Measurements from ENCODE around the gene ADGRG7.
A peak's percentile ranks its signal among the peaks of the same experiment; 100 is the strongest.
"Not testable (repeated sequence)": the region's sequence is repeated elsewhere in the genome, so short reads cannot be mapped to it uniquely, and the experiment has no call there.

ADGRG7 gene

DNA sequence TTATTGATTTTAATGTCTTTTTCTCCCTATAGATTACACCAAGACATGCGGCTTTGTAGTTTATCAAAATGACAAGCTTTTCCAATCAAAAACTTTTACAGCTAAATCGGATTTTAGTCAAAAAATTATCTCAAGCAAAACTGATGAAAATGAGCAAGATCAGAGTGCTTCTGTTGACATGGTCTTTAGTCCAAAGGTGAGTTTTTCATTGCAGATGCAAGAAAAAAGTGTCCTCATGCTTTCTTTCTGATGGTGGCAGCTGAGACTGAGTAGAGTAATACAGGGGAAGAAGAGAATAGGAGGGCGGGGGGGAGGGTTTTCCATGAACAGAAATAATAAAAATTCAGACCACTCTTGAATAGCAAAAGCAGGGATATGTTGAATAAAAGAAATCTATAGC is 36.5 kb downstream of the ADGRG7 start:
- DNase-seq (ENCODE audit: low read depth), result no peak

DNA sequence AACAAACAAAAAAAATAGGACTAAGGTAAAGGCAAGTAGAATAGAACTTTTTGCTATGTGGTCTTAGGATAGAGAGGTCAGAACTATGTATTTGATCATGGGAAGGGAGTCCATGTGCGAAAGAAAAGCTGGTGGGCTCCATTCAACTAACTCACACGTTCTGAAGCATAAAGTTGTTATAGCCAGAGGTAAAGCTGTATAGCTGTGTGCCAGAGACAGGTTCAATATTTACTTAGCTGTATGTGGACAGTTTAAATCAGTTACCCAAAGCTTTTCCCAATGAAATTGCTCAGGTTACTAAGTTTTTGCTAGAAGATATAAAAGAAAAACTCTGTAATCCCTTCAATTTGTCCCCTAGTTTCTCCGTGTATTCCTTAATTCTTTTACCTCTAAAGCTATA is 37.8 kb downstream of the ADGRG7 start:
- no peak for DNase-seq (ENCODE audit: low read depth)

DNA sequence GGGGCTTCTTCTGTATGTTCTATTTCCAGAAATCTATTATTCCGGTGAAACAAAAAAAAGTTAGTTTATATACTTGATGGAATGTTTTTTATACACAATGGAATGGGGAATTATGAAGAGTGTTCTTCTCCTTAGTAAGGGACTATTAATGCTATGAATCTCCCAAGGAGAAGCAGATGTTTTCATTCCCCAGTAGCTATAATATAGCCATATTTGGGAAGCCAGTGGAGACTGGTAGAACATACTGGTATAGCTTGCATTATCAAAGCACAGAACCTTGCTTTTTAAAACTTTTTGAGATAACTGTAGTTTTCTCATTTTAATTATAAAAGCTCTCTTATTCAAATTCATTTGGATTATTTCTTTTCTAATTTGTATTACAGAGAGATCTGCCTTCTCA is 38.3 kb downstream of the ADGRG7 start:
- no peak for DNase-seq (ENCODE audit: low read depth)

DNA sequence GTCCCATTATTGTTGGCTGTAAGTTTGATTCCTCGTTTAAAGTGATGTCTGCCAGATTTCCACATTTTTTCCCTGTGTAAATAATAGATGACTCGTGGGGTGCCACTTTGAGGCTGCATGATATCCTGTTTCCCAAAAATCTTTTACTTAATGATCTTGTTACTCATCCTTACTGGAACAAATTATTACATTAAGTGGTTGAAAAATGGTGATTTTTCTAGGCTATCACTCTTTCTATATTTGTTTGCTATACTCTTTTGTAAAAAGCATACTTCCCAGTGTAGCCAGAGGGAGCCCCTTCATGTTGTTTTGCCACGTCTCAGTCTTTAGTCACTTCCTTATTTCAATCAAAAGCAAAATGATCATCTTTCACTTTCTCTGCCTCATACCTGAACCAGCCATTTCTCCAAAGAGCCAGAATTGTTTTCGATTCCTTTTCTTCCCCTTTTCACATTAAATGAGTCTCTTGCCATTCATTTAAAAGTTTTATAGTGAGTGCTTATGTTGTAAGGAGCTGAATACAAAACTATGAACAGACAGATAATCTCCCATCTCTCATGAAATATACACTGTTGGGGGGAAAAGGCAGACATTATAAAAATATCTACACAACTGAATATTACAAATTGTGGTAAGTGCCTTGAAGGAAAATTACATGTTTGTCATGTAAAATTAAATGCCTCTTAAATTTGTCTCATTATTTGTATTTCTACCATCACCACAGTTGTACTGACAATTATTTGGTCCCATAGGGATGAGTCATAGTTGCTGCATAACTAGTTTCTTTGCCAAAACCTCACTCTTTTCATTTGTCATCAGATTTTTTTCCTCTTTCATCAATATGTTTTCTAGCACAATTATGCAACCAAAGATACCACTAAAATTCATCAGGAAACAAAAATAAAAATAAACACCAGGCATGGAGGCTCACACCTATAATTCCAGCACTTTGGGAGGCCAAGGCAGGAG is 41.5 kb downstream of the ADGRG7 start:
- peak; percentile 21 for DNase-seq (ENCODE audit: low read depth)

DNA sequence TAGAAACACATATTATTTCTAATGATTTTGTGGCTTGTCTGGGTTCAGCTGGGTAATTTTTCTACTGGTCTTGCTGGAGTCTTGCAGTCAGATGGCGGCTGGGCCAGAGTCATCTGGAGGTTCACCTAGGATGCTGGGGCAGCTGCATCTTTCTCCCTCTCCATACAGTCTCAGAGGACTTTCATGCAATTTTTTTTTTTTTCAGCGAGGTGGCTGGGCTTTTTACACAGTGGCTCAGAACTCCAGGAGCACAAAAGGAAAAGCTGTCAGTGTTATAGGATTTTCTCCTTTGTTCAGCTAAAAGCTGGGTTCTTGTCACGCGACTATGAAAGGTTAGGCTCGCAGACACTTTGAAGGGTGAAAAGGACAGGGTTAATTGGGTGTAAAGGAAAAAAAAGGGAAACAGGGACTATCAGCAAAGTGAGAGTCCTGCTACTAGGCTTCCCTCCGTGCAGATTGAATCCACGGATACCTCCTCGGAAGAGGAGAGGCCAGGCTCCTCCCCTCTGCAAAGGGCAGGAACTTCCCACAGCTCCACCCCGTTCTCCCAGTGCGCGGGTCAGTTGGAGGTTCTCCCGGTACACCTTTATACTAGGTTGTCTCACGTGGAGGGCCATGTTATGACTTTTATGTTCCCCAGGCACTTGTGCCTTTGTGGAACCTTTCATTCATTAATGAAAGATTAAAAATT is 44.3 kb downstream of the ADGRG7 start:
- no peak for DNase-seq (ENCODE audit: low read depth)

DNA sequence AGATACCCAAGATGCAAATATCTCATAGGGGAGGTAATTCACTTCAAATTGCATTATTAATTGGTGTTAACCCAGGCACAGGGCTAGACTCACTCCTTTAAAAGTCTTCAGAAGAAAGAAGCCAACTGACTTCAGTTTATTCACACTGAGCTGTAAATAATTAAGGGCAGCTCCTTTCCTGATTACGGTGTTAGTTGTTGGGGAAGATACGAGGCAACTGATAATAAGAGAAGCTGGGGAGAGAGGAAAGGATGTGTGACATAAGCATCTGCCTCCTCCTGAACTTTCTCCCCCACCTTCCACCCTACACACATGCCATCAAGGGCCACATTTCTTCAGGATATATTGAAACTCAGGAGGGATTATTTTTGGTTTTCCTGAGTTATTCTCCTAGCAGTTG is 47.5 kb downstream of the ADGRG7 start:
- no peak for DNase-seq (ENCODE audit: low read depth)

DNA sequence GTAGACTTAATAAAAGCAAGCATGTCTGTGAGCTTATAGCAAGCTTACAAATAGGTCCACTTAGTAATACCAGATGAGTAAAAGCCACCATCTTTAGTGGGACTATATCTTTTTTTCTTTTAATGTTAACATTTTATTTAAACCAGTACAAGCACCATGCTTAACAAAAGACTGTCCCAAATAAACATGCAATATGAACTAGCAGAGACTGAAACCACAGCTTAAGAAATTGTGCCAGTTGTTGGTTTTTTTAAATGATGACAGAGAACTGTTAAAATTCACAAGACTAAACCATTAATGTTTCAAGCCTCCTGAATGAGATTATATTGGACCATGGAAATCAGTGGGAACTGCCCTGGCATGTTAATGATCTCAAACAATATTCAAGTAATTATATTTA is 51.9 kb downstream of the ADGRG7 start:
- DNase-seq (ENCODE audit: low read depth), result not testable (repeated sequence)

DNA sequence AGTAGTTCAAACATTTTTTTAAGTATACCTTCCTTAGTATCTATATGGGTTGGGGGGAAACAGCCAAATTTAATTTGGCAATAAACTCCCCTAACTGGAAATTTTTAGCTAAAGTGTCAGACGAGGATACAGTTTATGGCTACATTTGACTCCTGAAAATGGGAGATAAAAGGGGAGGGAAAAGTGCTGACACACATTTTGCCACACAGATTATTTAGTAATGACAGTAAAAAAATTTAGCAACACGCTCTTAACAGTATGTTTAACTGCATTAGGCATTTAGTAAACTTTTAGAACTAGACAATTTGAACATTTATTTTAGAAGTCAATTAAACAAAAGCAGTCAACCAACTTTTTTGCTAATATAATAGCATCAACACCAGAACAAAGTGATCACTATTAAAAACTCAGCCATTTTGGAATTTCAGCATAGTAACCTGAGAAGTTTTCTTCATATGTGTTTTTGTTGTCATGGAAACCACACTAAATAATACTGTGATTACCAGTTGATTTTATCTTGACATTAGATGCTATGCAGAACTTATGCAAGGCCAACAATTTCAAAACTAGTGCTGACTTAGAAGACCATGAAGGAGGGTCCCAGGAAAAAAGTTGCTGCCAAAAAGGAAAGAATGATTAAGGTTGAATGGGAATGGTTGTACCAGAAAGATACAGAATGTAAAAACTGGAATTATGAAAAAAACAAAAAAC is 52.9 kb downstream of the ADGRG7 start:
- no peak for DNase-seq (ENCODE audit: low read depth)

DNA sequence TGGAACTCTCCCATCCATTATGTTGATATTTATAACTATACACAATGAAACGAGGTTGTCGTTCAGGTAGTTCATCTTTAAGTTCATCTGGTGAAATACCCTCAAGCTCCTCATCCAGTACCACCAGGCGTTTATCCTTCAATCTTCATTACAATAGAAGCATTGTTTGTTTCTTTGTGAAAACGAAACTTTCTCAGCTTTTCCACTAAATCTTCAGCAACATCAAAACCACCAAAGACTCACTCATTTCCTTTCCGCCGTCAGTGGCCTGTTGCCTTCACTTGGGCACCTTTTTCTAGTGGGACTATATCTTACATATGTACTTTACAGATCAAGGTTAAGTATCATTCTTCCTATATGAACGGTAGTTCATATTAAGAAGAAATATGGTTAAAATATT is 55.8 kb downstream of the ADGRG7 start:
- DNase-seq (ENCODE audit: low read depth), result no peak

DNA sequence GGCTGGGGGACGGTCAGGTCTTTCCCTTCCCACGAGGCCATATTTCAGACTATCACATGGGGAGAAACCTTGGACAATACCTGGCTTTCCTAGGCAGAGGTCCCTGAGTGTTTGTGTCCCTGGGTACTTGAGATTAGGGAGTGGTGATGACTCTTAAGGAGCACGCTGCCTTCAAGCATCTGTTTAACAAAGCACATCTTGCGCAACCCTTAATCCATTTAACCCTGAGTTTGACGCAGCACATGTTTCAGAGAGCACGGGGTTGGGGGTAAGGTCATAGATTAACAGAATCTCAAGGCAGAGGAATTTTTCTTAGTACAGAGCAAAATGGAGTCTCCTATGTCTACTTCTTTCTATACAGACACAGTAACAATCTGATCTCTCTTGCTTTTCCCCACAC is 57.3 kb downstream of the ADGRG7 start:
- DNase-seq (ENCODE audit: low read depth), result peak; percentile 18

DNA sequence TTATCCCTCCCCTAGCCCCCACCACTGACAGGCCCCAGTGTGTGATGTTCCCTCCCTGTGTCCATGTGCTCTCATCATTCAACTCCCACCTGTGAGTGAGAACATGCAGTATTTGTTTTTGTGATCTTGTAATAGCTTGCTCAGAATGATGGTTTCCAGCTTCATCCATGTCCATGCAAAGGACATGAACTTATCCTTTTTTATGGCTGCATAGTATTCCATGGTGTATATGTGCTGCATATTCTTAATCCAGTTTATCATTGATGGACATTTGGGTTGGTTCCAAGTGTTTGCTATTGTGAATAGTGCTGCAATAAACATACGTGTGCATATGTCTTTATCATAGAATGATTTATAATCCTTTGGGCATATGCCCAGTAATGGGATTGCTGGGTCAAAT is 57.9 kb downstream of the ADGRG7 start:
- DNase-seq (ENCODE audit: low read depth), result not testable (repeated sequence)

DNA sequence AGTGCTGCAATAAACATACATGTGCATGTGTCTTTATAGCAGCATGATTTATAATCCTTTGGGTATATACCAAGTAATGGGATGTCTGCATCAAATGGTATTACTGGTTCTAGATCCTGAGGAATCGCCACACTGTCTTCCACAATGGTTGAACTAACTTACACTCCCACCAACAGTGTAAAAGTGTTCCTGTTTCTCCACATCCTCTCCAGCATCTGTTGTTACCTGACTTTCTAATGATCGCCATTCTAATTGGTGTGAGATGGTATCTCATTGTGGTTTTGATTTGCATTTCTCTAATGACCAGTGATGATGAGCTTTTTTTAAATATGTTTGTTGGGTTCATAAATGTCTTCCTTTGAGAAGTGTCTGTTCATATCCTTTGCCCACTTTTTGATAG is 61.6 kb downstream of the ADGRG7 start:
- DNase-seq (ENCODE audit: low read depth), result not testable (repeated sequence)

DNA sequence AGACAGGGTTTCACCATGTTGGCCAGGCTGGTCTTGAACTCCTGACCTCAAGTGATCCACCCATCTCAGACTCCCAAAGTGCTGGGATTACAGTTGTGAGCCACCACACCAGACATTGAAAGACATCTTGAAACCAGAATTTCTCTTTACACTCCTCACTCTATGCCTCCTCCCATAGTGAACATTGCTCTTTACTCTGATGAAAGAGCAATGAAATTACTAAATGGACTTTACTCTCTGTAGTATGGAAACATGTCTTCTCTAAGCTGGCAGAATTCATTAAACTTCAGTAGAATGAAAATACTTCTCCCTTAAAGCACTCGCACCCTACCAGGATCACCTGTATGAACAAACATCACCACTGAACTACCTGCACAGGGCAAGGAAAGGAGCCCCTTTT is 72.1 kb downstream of the ADGRG7 start:
- no peak for DNase-seq (ENCODE audit: low read depth)

DNA sequence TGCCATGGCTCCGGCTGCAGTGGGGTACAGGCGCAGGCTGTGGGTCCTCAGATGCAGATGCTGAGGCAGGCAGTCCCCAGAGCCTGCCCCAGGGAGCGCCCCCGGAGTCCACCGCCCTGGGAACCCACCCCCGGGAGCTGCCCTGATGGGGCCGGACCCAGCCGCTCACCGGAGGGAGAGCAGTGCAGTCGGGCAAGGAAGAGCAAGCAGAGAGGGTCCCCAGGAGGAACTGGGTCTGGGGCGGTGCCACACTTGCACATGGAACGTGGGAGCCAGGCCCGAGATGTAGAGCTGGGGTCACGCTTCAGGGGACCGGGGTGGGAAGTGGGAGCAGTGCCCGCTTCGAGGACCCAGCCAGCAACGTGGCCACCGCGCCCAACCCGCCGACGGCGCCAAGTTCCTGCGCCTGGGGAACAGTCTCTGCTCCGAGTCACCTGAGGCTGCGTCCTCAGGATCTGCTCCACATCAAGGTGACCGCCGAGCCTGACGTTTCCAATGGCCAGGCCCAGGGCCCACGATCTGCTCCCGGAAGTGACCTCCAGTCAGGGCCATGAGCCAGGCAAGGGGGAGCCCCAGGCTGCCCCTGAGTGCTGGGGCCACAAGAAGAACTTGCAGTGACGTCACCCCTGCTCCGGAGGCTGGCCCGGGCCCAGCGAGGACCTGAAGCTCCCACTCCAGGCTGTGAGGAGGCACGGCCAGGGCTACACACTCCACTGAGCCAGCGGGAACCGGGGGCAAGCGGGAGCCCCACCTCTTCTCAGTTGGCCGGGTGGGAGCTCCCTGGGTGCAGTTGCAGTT is 72.9 kb downstream of the ADGRG7 start:
- DNase-seq (ENCODE audit: low read depth), result no peak

DNA sequence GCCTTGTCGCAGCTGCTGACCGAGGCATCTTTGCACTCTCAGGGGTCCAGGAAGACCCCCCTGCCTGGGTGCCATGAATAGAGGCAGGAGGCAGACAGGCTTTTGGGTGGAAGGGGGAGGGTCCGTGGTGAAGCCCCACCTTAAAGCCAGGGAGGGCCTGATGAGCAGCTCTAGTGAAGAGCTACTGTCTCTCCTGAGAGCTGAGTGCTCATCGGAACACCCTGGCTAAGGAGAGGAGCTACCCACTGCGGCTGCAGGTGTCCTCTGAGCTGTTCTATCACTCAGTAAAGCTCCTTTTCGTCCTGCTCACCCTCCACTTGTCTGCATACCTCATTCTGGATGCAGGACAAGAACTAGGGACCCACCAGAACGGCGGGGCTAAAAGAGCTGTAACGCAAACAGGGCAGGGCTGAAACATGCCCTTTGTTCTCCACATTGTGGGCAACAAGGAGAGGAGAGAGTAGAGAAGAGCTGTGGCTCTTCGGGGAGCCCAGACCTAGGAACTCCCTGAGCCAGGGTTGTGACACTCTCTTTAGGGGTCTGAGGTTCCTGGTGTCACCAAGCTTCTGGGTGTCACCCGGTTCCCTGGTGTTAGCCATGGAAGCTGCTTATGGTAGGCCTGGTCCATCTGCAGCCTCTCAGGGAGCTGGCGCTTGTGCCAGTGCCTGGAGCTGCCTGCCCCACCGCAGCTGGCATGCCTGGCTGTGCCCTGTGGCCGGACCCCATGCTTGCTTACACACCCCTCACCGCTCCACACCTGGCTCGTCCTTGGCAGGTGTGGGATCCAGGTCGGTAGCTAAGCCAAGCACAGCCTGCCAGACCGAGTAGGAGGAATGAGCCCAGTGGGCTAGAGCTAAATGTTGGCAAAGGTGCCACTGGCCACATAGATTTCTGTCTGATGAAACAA is 73.7 kb downstream of the ADGRG7 start:
- DNase-seq (ENCODE audit: low read depth), result no peak

DNA sequence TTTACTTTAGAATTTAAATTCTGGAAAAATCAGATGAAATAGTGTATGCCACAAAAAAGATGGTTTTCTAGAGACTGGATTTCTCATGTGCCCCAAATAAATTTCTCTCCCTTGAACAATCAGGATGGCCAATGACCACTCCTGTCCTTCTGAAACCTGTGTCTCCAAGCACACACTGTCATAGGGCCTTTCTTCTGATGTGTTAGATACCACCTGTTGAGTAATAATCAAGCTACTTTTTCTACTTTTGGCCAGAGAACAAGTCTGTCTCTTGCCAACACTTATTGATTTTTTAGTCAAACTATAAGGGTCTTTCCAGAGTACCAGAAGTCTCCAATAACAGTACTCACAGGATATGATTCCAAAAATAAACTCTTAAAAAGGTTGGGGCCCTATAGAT is 83.8 kb downstream of the ADGRG7 start:
- no peak for DNase-seq (ENCODE audit: low read depth)

DNA sequence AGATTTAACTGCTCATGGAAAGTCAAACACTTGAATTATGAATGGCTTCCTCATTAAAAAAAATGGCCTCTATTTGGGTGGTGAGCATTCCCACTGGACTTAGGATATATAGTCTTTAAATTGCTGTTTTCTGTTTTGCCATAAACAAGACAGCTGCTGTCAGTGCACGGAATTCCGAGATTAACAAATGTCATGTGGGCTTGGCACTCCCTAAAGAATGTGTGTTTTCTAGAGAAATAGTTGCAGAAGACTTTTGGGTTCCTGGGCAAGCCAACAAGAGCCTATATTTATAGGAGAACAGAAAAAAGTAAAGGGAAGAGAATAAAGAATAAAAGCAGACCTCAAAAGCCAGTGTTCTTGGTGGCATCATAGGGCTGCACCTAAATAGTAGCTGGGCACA is 86.3 kb downstream of the ADGRG7 start:
- no peak for DNase-seq (ENCODE audit: low read depth)

DNA sequence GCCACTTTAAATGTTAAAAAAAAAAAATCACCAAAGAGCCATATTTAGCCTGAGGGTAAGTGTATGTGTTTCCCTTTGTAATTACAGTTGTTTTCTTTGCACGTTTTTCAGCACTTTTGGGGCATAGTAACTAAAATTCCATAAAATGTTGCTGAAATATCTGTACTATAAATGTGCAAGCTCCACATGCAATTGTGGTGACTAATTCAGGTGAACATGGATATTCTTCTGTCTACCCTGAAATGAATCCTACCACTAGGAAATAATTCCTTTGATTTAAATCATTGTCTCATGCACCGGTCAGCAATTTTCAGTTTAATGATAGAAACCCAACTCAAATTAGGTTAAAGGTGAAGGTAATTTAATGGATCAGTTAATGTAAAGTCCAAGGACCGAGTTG is 86.8 kb downstream of the ADGRG7 start:
- no peak for DNase-seq (ENCODE audit: low read depth)

DNA sequence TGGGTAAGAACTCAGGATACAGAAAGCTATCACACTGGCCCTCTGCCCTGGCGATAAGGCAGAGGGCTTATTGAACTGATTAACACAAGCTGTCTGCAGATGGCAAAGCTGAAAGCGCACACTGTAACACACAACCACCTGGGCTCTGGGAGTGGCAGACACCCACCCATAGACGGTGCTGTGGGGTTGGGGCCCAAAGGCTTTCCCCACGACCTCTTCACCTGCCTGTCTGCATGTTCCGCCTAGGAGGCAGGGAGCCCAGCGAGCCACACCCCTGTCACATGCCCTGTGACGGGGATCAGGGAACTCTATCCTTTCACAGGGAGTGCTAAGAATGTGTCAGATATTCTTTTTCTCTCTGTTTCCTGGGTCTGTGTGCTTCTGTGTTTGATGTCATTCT is 87.8 kb downstream of the ADGRG7 start:
- DNase-seq (ENCODE audit: low read depth), result no peak

DNA sequence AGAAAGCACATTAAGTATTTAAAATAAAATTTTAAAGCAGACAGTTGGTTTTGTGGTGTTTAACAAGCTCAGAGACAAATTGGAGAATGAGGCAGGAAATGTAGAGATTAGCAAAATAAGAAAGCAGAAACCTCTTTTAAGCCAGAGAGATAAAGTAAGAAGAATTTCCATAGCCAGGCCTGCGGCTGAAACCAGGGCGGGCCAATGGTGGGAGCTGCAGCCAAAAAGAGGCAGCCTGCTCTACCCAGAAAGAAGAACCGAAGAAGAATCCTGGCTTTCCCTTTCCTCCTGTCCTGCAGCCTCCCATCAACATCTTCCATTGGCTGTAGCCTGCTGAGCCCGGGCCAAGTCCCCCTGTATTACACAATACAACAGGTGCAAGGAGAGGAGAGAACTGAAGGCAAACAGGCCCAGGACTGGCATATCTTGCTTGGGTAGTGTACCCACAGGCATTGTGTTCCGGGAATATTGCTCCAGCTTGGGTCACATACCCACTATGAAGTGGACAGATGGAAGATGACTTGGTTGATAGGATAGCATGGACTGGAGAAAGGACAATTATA is 88.4 kb downstream of the ADGRG7 start:
- no peak for DNase-seq (ENCODE audit: low read depth)

DNA sequence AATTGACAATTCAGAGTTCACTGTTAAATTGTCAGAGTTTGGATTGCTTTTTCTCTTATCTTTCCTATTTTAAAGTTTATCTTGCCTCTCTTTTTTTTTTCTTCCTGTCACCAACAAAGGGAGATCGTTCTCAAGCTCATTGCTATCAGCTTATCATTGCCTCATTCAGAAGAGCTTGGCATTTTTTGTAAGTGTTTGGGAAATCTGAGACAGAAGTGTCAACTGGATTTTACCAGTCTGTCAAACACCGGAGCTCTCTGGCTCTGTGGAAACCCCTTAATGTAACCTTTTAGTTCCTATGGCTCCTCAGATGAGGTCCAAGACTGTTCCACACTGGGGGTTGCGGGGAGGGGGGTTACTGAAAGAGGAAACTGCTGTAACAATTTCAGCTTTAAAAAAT is 89.3 kb downstream of the ADGRG7 start:
- DNase-seq (ENCODE audit: low read depth), result no peak

Measured in fibroblast of the conjunctiva (primary cell).